Stimulated activated CD8-positive, alpha-beta memory T cell treated with anti-CD3 and anti-CD28 coated beads, Interleukin-7, amount 100 ng/mL, for 48 hours (primary cell): ENCODE results near the gene EXD3.
"Not testable (repeated sequence)": the region's sequence is repeated elsewhere in the genome, so short reads cannot be mapped to it uniquely, and the experiment has no call there.

Experiments used
- DNase-seq, 2 donors: peaks; one replicate each; pipeline ENCODE4 v3.0.0-alpha.2; 2020; ENCODE audit warnings: low read depth in 1 of 2; ENCODE audit errors: extremely low read depth in 1 of 2

EXD3 gene

DNA sequence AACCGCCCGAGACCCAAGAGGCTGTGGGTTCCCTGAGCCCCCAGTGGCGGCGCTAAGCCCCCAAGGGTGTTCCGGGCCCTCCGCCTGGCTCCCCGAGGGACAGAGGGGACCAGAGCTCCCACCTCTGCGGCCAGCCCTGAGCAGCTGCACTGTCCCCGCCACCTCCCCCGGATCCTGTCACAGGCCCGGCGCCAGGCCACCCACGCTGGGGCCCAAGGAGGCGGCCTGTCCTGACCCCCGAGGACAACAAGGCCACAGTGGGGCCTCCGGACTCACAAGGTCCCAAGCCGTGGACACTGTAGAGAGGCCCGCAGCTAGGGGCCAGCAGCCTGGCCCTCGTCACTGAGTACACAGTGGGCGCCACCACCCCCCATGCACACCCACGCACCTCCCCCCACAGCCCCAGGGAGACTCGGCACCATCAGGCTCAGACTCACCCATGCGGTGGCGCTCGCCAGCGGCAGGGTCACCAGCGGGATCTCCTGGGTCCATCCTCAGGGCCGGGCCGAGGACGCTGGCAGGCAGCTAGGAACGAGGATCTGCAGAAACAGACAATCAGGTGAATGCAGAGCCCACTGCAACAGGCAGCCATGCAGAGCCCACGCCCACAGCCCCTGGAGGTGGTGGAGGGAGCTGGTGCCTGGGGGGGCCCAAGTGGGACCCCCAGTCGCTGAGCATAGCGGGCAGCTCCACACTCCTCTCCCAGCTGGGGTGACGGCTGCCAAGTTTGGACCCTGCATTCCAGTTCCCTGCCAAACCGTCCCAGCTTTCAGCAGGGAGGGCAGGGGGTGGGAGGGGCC lies 27.9 kb downstream of the EXD3 start:
- no peak for DNase-seq

DNA sequence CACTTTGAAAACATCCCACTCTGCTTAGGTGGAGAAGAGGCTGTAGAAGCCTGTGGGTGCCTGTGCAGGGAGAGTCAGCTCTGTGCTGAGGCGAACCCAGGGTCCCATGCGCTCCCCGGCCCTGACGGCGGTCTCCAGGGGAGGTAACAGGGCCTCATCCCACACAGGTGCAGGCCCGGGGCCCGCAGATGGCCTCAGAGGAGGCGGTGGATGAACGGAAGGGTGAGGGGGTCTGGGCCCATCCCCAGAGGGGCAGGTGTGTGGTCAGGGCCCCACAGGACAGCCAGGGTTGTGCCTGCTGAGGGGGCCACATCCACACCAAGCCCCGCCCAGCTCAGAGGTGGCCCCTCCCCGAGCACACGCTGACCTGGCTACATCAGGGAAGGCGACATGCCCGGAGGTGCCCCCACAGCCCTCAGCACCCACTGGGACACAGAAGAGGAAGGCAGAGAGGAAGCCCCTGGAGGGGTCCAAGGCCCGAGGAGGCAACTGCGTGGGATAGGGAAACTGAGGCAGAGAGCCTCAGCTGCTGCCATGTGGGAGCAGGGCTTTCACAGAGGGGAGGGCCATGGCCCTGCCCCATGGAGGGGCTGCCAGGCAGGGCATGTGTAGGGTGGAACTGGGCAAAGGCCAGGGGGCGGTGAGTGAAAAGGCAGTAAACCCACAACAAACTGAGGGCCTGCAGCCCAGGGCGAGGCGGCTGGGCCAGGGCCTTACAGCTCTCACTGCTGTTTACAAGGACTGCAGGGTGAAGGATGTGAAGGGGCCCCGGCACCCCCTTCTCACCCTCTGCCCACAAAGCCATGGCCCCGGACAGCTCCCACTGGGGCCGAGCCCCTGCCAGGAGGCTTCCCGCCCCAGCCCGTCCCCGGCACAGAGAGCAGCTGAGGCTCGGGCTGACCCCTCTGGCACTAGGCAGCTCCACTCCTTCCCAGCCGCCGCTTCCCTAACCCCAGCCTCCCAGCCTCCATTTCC lies 29.5 kb downstream of the EXD3 start:
- no peak for DNase-seq

DNA sequence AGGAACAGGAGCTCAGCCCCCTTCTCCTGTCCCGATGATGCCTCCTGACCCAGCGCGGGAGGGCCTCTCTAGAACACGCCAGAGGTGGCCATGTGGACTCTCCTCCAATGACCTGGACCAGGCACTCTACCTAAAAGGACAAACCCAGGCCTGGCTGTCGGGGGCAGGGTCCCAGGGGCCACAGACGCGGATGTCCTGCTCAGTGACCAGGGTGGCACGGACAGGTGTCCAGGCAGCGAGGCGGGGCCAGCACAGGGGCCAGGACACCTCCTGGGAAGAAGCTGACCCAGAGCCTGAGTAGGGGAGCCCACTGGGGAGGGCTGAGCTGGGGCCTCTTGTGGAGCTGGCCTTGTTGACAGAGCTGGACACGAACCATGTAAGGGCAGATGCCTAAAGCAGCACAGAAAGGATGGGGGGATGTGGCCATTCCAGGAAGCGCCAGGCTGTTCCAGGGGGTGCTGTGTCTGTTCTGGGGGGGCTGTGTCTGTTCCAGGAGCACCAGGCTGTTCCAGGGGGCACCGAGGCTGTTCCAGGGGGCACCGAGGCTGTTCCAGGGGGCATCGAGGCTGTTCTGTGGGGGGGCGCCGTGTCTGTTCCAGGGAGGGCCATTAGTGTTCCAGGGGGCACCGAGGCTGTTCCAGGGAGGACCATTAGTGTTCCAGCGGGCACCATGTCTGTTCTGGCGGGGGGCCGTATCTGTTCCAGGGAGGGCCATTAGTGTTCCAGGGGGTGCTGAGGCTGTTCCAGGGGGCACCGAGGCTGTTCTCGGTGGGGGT lies 30.5 kb downstream of the EXD3 start:
- DNase-seq, result no peak

DNA sequence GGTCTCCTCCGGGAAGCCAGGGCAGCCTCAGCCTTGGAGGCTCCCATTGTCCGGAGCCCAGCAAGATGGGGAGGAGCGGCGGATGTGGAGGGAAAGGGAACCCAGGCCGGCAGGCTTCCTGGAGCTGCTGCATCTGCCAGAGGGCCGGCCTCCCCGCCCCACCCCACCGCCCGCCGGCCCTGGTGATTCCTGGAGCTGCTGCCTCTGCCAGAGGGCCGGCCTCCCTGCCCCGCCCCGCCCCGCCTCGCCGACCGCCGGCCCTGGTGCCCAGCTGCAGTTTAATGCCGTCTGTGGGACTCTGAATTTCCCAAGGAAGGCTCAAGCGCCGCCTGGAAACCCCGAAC lies 31.6 kb downstream of the EXD3 start:
- no peak for DNase-seq

DNA sequence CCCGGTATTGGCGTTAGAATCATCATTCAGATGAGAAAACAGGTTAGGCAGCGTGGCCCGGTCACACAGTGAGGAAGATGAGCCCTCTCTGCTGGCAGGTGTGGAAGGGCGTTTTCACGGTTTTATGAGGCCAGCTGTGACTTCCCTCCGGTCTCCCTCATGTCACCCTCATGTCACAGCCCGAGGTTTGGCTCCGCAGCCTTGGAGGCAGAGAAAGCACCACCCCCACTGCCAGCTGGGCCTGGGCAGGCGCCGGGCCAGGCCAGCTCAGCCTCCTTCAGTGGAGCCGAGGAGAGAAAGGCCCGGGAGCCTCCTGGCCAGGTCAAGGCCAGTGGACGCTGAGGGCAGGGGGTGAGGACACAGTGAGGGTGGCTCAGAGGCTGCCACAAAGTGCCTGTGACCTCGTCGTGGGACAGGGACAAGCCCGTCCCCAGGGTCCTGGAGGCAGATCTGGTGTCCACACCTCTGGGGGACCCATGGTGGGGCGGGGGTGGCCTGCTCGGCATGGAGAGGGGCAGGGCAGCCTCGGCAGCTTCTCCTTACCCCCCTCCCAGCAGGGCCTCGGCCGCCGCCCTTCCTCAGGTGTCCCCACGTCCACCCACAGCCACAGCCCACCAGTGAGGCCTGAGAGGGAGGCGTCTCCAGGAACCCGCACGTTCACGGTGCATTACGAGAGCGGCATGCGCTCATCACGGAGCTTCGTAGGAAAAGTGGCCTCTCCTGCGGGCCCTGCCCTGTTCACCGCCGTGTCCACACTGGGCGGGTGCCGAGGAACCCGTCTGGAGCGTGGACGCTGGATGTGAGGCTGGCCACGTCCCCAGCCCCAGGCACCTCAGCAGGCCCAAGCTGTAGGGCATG lies 32.2 kb downstream of the EXD3 start:
- no peak for DNase-seq

DNA sequence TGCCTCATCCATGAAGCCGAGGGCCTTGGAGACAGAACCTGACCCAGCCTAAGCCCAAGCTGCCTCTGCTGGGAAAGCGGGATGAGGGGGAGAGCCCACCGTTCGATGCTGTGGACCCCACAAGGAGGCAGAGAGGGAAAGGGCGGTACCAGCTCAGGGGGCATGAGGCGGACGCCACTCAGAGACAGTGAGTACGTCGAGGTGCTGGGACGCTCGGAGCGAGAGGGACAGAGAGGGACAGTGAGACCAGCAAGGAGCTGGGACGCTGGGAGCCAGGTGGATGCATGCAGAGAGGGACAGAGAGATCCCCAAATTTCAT lies 33.6 kb downstream of the EXD3 start:
- no peak for DNase-seq

DNA sequence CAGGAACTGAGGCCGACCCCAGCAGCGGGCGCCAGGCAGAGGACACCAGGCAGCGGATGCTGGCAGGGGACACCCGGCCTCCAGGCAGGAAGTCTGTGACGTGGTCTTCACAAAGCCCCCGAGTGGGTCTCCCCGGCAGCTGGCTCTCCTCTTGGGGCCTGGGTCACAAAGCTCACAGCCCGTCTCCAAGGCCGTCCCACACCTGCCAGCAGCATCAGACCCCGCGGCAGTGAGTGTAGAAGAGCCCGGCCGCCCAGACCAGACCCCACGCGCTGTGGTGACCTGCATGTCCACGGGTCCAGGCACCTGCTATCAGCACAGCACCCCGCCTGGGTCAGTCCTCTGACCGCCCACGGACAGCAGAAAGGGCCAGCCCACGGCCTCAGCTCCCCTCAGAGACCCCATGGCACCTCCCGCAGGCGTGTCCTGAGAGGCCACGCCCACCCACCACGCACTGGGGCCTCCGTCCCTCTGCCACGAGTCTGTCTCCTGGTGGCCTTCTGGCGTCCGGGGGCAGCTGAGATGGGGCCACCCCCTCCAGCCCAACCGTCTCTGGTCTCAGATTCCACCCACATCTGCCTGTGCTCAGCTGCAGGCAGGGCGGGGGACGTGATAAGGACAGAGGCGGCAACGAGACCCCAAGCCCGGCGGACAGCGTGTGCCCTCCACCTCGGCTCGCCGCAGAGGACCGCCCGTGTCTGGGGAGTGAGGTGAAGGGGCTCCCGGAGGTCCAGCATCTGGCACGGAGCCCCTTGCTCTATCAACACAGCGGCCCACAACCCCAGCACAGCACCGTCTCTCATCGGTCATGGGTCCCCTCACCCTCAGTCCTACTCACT lies 34.2 kb downstream of the EXD3 start:
- DNase-seq, result no peak

DNA sequence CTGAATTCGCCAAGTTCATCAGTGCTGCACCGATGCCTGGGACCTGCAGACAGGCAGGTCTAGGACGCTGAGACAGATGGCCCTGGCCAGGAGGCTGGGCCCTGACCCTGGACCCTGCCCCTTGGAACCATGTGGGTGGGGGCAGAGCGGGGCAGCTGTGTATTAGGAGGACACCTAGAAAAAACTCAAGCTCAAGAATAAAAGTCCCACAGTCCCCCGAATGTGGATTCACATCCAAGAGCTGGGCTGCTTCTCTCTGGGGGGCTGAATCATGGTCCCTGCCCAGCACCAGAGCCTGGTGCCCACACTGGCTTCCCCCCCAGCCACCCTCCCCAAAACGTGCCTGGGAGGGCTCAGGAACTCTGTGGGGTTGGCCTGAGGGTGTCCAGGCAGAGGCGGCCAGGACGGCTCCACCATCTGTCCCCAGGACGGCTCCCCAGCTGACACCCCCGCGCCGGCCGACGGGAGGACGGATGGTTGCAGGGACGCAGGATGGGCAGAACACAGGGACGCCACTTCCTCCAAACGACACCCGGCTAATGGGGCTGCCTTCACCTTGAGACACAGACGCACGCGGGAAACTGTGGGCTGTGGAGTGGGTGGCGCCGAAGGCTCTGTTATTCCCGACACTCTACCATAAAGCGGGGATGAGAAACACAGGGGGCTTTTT lies 34.9 kb downstream of the EXD3 start:
- no peak for DNase-seq

DNA sequence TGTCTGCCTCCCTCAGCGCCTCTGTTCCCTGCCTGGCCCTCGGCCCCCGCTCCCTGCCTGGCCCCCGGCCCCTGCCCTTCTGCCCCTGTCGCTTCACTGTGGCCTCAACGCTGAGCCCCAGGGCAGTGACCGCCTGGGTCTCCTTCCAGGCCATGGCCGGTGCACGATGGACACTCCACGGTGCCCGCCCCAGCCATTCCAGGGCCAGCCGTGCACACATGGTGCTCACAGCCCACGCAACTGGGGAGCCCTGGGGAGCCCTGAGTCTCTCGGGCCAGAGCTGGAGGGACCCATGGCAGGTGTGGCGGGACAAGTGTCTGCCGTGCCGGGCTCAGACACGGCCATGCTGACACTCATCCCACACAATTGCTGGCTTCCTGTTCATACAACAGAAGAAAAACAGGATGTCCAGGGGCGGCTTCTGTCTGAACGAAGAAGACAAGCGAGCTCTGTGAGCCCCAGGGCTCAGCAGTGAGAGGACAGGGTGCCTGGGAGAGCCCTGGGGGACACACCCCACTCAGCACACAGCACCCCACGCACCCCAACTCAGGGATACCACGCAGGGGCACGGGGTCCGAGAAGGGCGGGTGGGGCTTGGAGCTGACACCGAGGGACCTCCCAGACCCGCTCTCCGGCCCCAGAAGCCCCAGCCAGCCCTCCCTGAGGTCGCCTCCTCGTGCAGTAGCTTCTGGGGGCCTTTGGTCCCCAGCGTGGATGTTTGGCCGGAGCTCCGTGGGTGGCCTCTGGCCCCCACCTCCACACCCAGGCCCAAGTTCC lies 35.7 kb downstream of the EXD3 start:
- DNase-seq, result no peak

DNA sequence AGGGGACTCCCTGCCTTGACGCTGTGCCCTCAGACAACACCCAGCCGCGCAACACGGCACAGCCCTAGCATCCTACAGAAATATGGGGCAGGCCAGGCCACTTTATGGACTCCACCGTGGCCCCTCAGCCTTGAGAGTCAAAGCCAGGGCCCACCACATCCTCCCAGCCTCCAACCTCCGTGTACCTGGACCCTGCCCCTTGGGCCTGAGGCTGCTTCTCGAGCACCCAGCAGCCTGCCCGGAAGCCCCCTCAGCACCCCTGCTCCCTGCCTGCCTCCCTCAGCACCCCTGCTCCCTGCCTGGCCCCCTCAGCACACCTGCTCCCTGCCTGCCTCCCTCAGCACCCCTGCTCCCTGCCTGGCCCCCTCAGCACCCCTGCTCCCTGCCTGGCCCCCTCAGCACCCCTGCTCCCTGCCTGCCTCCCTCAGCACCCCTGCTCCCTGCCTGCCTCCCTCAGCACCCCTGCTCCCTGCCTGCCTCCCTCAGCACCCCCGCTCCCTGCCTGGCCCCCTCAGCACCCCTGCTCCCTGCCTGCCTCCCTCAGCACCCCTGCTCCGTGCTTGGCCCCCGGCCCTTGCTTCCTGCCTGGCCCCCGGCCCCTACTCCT lies 36.4 kb downstream of the EXD3 start:
- not testable (repeated sequence) for DNase-seq

DNA sequence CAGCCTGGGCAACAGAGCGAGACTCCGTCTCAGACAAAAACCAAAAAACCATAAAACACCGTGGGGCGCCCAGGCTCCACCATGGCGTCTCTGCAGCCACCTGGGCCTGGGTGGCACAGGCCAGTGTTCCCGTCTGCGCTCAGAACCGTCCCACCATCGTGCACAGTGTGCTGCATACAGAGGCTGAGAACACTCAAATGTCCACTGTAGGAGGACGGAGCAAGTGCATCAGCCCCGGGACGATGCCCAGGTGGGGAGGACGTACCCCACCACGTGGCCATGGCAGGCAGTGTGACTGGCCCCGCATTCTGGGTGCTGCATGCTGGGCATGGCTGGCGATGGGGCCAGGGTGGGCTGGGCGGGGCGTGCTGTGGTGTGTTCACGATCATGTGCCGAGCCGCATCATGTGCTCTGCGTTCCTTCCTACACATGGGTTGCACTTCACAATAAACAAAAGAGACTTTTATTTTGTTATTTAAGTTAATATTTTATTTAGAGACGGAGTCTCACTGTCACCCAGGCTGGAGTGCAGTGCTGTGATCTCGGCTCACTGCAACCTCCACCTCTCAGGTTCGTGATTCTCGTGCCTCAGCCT lies 37.8 kb downstream of the EXD3 start:
- no peak for DNase-seq

DNA sequence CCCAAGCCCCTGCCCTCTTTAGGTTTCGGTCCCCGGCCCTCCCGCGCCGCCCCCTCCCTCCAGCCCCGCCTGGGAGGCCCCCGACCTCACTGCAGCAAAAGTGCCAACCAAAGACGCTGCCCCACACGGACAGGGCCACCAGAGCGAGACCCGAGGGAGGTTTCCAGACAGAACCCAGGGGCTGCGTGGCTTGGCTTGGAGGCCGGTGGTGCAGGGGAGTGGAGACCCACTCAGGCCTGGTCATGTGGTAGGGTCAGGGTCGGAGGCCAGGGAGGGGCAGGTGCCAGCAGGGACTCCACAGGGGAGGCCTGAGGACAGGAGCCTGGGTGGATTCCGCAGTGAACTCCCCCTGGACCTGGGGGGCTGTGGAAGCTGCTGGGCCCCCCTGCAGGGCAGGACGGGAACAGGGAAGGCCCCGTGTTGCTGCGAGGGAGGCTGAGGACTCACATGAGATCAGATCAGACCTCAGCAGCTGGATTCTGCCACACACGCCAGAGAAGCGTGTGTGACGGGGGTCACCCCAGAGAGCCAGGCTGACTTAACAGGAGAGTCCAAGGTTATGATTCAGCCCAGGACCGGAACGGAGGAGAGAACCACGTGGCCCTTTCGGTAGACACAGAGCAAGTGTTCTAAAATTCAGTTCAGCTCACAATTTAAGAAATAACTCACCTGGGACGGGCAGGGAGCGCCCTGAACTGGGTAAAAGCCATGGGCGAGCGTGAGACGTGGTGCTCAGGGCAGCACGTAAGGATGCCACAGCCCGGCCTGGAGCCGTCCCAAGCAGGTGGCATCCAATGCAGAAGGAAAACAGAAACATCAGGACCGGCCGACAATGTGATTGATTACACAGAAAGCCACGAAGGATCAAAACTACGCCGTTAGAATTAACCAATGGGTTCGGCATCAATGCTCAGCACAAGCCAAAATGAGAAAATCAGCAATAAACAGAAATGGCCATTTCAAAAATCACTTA lies 38.9 kb downstream of the EXD3 start:
- DNase-seq, result no peak

DNA sequence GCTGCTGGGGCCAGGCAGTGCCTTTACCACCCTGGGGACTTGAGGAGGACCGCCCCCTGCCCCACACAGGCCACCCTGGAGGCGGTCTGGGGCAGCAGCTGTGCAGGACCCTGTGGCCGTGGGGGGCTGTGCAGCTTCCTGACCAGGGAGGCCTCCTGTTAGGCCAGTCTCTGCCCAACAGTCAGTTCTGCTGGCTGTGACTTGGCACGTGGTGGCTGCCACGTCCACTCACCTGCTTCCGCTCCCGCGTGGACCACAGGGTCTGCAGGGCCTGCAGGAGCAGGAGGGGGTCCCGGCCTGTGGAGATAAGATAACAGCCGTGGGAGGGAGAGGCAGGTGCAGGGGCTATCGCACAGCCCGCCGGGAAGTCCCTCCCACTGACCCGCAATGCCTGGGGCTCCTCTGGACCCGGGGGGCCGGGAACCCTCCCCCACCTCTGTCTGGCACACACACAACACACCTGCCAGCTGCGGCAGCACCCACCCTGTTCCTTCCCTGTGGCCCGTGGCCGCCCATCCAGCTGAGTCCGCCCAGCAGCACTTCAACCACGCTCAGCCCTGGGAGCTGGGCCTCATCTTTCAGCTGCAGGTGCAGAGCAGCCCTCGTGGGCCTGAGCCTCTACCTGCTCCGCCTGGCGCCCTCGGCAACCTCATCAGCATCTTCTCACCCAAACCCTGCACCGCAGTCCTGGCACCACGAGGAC lies 39.7 kb downstream of the EXD3 start:
- DNase-seq, result no peak

DNA sequence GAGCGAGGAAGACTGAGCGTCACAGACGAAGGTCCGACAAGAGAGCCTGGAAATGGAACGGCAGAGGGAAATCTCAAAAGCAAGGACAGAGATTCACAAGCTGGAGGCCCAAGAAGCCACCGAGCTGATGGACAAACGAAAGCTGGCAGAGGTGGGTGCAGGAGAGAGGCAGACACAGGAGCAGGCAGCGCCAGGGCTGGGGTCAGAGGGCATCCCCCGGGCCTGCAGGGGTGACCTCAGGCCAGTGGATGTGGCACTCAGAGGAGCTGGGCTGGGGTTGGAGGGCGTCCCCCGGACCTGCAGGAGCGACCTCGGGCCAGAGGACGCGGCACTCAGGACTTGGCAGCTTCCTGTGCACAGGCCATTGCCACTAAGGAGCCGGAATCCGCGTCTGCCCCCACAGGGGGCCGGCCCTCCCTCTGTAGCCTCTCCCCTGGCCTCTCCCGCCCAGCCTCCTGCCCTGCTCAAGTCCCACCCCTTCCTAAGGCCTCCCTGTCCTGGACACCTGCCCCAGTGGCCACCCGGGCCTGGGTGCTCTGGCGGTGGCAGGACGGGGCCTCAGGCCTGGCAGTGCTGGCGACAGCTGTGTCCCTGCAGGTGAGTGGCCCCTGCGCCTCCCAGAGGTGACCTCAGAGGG lies 40.4 kb downstream of the EXD3 start:
- DNase-seq, result no peak
